NB4 (cell line): Measurements from ENCODE around the gene BORCS6.

Source experiments
- CTCF ChIP-seq: IDR thresholded peaks from one replicate; pipeline ENCODE4 v1.5.1; 2012; ENCODE audit warnings: low read depth, low read length
- MAX ChIP-seq: IDR thresholded peaks from 2 replicates; pipeline ENCODE4 v1.6.1; 2011; ENCODE audit warnings: low read depth, low read length
- MYC ChIP-seq: IDR thresholded peaks from 2 replicates; pipeline ENCODE4 v1.6.1; 2011; ENCODE audit warnings: low read depth, low read length
- POLR2A ChIP-seq: IDR thresholded peaks from 2 replicates; pipeline ENCODE4 v1.6.1; 2011; ENCODE audit warnings: mild to moderate bottlenecking; ENCODE audit not compliant: insufficient read length; ENCODE audit errors: extremely low read depth

GRCh38 chr17:8159032-8159400 is 31.0 kb downstream of the BORCS6 start:
- TF ChIP-seq POLR2A = no peak
- TF ChIP-seq CTCF = no peak
- no peak for TF ChIP-seq MAX
- TF ChIP-seq MYC = no peak
